BJ (cell line): ENCODE results near the gene ZKSCAN1. TPM values are rescaled to one million over a fixed set of nuclear protein-coding genes. Genes with fewer than 3 reads are reported as not detected.

Experiments used
- CTCF ChIA-PET: fragments of 350-600 bp; formaldehyde crosslinking; extraction: SDS; loops from one replicate; lab custom pipeline; 2021; ENCODE audit warnings: antibody characterized with exemption, inconsistent platforms; lab: Yijun Ruan, JAX
- POLR2A ChIA-PET: fragments of 300-600 bp; sonication (Branson Sonifier 250); formaldehyde crosslinking; extraction: SDS; loops from one replicate; lab custom pipeline; 2021; ENCODE audit warnings: antibody characterized with exemption; lab: Charles Lee
- DNase-seq: peaks from one replicate; pipeline ENCODE4 v3.0.0-alpha.2; 2011; ENCODE audit warnings: low read depth
- H3K27me3 ChIP-seq: 2 replicates; pipeline ENCODE4 v1.6.0; 2011; ENCODE audit warnings: low read length; ENCODE audit not compliant: control insufficient read depth, insufficient read depth
- H3K36me3 ChIP-seq: 2 replicates; pipeline ENCODE4 v1.5.1; 2011; ENCODE audit warnings: low read length; ENCODE audit not compliant: control insufficient read depth, insufficient read depth
- H3K4me3 ChIP-seq: 2 replicates; pipeline ENCODE4 v1.5.1; 2011; ENCODE audit warnings: low read depth, mild to moderate bottlenecking, control low read depth, low read length
- polyA plus RNA-seq: library from polyadenylated mRNA; depleted of rRNA; stranded (reverse); fragments of >200 nt; gene quantifications from 2 replicates; pipeline ENCODE4 v1.2.3, GENCODE V29; 2011
- TF ChIP-seq, protein P1 (sequence below): IDR thresholded peaks from 2 replicates; pipeline ENCODE4 v1.5.1; 2011; ENCODE audit warnings: low read depth, mild to moderate bottlenecking, control low read depth, inconsistent platforms, low read length, moderate library complexity; ENCODE audit not compliant: insufficient read depth

The ZKSCAN1 gene
- polyA plus RNA-seq, 1 experiment, result 24.5 TPM

- H3K4me3 ChIP-seq, result no peak overlapping the region
- CTCF ChIA-PET, result interaction anchor here (1.0 to 9.1 kb wide), 3 partner anchors 86 to 135 kb away, joined by 3 to 126 read pairs (median 6); no protein-coding TSS in a partner anchor
- no peak for DNase-seq
Observed at GRCh38 chr7:99996755-99997544, 18.4 kb upstream of the ZKSCAN1 start.

GRCh38 chr7:99997545-99998137, 17.8 kb upstream of the ZKSCAN1 start:
- TF ChIP-seq, protein P1, sequence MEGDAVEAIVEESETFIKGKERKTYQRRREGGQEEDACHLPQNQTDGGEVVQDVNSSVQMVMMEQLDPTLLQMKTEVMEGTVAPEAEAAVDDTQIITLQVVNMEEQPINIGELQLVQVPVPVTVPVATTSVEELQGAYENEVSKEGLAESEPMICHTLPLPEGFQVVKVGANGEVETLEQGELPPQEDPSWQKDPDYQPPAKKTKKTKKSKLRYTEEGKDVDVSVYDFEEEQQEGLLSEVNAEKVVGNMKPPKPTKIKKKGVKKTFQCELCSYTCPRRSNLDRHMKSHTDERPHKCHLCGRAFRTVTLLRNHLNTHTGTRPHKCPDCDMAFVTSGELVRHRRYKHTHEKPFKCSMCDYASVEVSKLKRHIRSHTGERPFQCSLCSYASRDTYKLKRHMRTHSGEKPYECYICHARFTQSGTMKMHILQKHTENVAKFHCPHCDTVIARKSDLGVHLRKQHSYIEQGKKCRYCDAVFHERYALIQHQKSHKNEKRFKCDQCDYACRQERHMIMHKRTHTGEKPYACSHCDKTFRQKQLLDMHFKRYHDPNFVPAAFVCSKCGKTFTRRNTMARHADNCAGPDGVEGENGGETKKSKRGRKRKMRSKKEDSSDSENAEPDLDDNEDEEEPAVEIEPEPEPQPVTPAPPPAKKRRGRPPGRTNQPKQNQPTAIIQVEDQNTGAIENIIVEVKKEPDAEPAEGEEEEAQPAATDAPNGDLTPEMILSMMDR, result peak; percentile 24; the same call in 1 of the 2 replicates
- no peaks in the 10 kb centered on the region for H3K27me3 ChIP-seq
- no peaks in the 10 kb centered on the region for H3K36me3 ChIP-seq
- CTCF ChIA-PET, result interaction anchor here (0.9 to 1.8 kb wide), 4 partner anchors 8 to 134 kb away, joined by 3 to 6 read pairs (median 3); no protein-coding TSS in a partner anchor
- DNase-seq, result no peak
- H3K4me3 ChIP-seq, result peak overlapping the region; percentile 14; the same call in 1 of the 2 replicates
- POLR2A ChIA-PET, result no interaction called here

More at GRCh38 chr7:99996755-99997544, 18.4 kb upstream of the ZKSCAN1 start:
- Histone ChIP-seq H3K27me3 (no peaks in the 10 kb centered on the region), H3K36me3 (no peaks in the 10 kb centered on the region)
- POLR2A ChIA-PET, result no interaction called here
- TF ChIP-seq, protein P1, result no peak

GRCh38 chr7:100000239-100000638, 15.2 kb upstream of the ZKSCAN1 start:
- Histone ChIP-seq H3K27me3 (peaks cover 2% of the 10 kb centered on the region; the same call in 1 of the 2 replicates), H3K4me3 (no peak overlapping the region), H3K36me3 (no peaks in the 10 kb centered on the region)
- TF ChIP-seq, protein P1, result no peak
- POLR2A ChIA-PET, result no interaction called here
- no peak for DNase-seq
- CTCF ChIA-PET, result no interaction called here

- no peak overlapping the region for H3K4me3 ChIP-seq
- DNase-seq, result no peak
- TF ChIP-seq, protein P1, result no peak
- CTCF ChIA-PET, result interaction anchor here (0.6 to 2.9 kb wide), 5 partner anchors 10 to 40 kb away, joined by 3 to 13 read pairs (median 3); no protein-coding TSS in a partner anchor
- H3K36me3 ChIP-seq, result no peaks in the 10 kb centered on the region
- H3K27me3 ChIP-seq, result peaks cover 2% of the 10 kb centered on the region; the same call in 1 of the 2 replicates
- POLR2A ChIA-PET, result no interaction called here
Observed at GRCh38 chr7:100003711-100004661, 11.4 kb upstream of the ZKSCAN1 start.
